Measurements from ENCODE around the gene TMEM144. TPM values are rescaled to one million over a fixed set of nuclear protein-coding genes. Genes with fewer than 3 reads are reported as not detected.

TMEM144 gene
- total RNA-seq, 1 donor from 2014 or later = 4.1 TPM

- peak; percentile 39 for DNase-seq (ENCODE audit: low spot score)
- Histone ChIP-seq H3K4me2 (no peak overlapping the region), H3F3A (ENCODE audit: low read depth) (no peaks in the 10 kb centered on the region), H3K4me1 (no peaks in the 10 kb centered on the region), H2AFZ (replicated peaks) (peak overlapping the region; percentile 75), H3K27me3 (no peaks in the 10 kb centered on the region), H3K9ac (no peak overlapping the region), H3K79me2 (ENCODE audit: low read depth) (no peaks in the 10 kb centered on the region), H3K27ac (no peak overlapping the region), H3K36me3 (no peaks in the 10 kb centered on the region), H3K4me3 (no peak overlapping the region), H3K9me3 (ENCODE audit: low read depth) (no peaks in the 10 kb centered on the region), H4K20me1 (ENCODE audit: low read depth) (no peaks in the 10 kb centered on the region)
- Mint-ChIP-seq H3K27ac (no peak overlapping the region), H3K4me3 (no peak overlapping the region), H3K9me3 (no peaks in the 10 kb centered on the region), H3K4me1 (peaks cover 4% of the 10 kb centered on the region), H3K27me3 (ENCODE audit: insufficient read depth, low read depth) (no peaks in the 10 kb centered on the region), H3K36me3 (no peaks in the 10 kb centered on the region)
- no peak for TF ChIP-seq EZH2phosphoT487 (IDR thresholded peaks at IDR 0.05)
- peak; percentile 66 for TF ChIP-seq CTCF (IDR thresholded peaks at IDR 0.05)
- no peak for TF ChIP-seq EZH2 (IDR thresholded peaks at IDR 0.05)
These were observed 17.0 kb upstream of the TMEM144 start for GRCh38 chr4:158193171-158193749.

- no peak overlapping the region for H3K4me3 Mint-ChIP-seq
- TF ChIP-seq EZH2phosphoT487 (IDR thresholded peaks at IDR 0.05) (no peak), CTCF (IDR thresholded peaks at IDR 0.05) (no peak), EZH2 (IDR thresholded peaks at IDR 0.05) (no peak)
- H3K9me3 Mint-ChIP-seq = no peaks in the 10 kb centered on the region
These were observed 15.0 kb upstream of the TMEM144 start for GRCh38 chr4:158195297-158195696.

GRCh38 chr4:158197194-158197776 lies 13.0 kb upstream of the TMEM144 start:
- Histone ChIP-seq H3K9ac (no peak overlapping the region), H2AFZ (replicated peaks) (no peak overlapping the region), H3K36me3 (no peaks in the 10 kb centered on the region), H3K27ac (no peak overlapping the region), H3K27me3 (no peaks in the 10 kb centered on the region), H3K9me3 (ENCODE audit: low read depth) (no peaks in the 10 kb centered on the region), H3K4me1 (no peaks in the 10 kb centered on the region), H4K20me1 (ENCODE audit: low read depth) (no peaks in the 10 kb centered on the region), H3K79me2 (ENCODE audit: low read depth) (no peaks in the 10 kb centered on the region), H3F3A (ENCODE audit: low read depth) (no peaks in the 10 kb centered on the region), H3K4me2 (no peak overlapping the region), H3K4me3 (no peak overlapping the region)
- Mint-ChIP-seq H3K9me3 (no peaks in the 10 kb centered on the region), H3K27me3 (ENCODE audit: insufficient read depth, low read depth) (peaks cover 3% of the 10 kb centered on the region), H3K4me1 (no peaks in the 10 kb centered on the region), H3K36me3 (no peaks in the 10 kb centered on the region), H3K4me3 (no peak overlapping the region), H3K27ac (no peak overlapping the region)
- DNase-seq (ENCODE audit: low spot score) = no peak
- TF ChIP-seq EZH2 (IDR thresholded peaks at IDR 0.05) = no peak
- TF ChIP-seq CTCF (IDR thresholded peaks at IDR 0.05) = no peak
- no peak for TF ChIP-seq EZH2phosphoT487 (IDR thresholded peaks at IDR 0.05)

More at GRCh38 chr4:158195297-158195696, 15.0 kb upstream of the TMEM144 start:
- Histone ChIP-seq H3K79me2 (ENCODE audit: low read depth) (no peaks in the 10 kb centered on the region), H3K4me1 (no peaks in the 10 kb centered on the region), H3K4me3 (no peak overlapping the region), H3K4me2 (no peak overlapping the region), H3K9ac (no peak overlapping the region), H3F3A (ENCODE audit: low read depth) (no peaks in the 10 kb centered on the region), H3K9me3 (ENCODE audit: low read depth) (no peaks in the 10 kb centered on the region), H3K27ac (no peak overlapping the region), H3K36me3 (no peaks in the 10 kb centered on the region), H4K20me1 (ENCODE audit: low read depth) (no peaks in the 10 kb centered on the region), H3K27me3 (no peaks in the 10 kb centered on the region), H2AFZ (replicated peaks) (peak overlapping the region; percentile 9)
- Mint-ChIP-seq H3K36me3 (no peaks in the 10 kb centered on the region), H3K4me1 (peaks cover 4% of the 10 kb centered on the region), H3K27me3 (ENCODE audit: insufficient read depth, low read depth) (peaks cover 3% of the 10 kb centered on the region), H3K27ac (no peak overlapping the region)
- no peak for DNase-seq (ENCODE audit: low spot score)

All from neural progenitor cell (in vitro differentiated cells).